GM21447 (cell line): ENCODE measurements around the gene NID1.
A peak's percentile ranks its signal among the peaks of the same experiment; 100 is the strongest.
"Not testable (repeated sequence)": the region's sequence is repeated elsewhere in the genome, so short reads cannot be mapped to it uniquely, and the experiment has no call there.

ENCODE experiments used
- ATAC-seq: cut with Tn5 transposase; IDR thresholded peaks from one replicate; pipeline ENCODE4 v1.9.1; 2021; ENCODE audit not compliant: unreplicated experiment

Gene NID1

DNA sequence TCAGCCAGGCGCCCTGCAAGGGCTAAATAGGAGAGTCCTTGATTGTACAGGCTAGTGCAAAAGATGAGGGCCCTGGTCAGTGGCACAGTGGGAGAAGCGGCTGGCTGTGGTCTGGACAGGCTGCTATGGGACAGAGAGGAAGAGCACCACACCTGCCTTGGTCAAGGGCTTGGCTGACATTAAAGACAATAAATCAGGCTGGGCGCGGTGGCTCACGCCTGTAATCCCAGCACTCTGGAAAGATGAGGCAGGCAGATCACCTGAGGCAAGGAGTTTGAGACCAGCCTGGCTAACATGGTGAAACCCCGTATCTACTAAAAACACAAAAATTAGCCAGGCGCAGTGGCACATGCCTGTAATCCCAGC is 62.9 kb downstream of the NID1 start:
- ATAC-seq: no peak

DNA sequence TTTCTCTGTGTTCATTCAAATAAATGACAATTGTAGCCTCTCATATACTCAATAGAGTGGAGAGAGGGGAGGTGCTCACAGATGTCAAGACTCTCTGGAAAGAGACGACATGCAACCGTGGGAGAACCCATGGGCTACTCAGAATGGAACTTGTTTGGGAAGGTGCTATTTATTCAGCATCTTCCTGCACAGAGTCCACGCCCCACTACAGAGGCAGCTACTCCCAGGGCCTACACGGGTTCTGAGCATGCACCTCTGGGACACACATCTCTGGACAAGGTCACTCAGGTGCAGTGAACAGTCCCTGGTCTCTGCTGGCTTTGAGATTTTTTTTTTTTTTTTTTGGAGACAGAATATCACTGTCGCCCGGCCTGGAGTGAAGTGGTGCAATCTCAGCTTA is 64.1 kb downstream of the NID1 start:
- no peak for ATAC-seq

GRCh38 chr1:235999259-235999925 is 65.5 kb downstream of the NID1 start:
- peak; percentile 86 for ATAC-seq

GRCh38 chr1:235998812-235999211 is 66.1 kb downstream of the NID1 start:
- peak; percentile 29 for ATAC-seq

DNA sequence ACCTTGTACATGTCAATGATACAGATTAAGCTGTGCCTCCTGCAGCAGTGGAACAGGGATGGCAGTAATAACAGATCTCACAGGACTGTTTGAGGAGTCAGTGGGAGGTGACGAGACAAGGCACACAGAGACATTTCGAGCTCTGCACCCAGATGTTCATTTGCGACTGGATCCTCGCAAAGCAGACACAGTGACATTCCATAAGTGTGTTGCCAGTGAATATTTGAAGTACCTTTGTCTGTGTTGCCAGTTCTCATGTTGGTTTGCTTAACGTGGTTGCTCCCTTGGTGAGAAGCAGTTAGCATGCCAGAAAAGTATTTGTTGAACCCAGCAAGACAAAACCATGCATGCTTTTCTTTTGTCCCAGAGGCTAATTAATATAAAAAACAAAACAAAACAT is 67.0 kb downstream of the NID1 start:
- ATAC-seq: no peak

DNA sequence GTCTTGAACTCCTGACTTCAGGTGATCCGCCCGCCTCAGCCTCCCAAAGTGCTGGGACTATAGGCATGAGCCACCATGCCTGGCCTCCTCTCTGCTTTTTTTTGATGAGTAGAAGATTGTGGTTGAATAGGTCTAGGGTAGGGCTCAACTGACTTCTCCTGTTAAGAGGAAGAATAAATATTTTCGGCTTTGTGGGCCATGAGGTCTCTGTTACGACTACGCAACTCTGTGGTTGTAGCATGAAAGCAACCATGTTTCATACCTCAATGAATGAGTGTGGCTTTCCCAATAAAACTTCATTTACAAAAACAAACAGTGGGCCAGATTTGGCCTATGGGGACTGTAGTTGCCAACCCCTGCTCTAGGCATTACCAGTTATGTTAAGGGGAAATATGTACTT is 67.8 kb downstream of the NID1 start:
- no peak for ATAC-seq

DNA sequence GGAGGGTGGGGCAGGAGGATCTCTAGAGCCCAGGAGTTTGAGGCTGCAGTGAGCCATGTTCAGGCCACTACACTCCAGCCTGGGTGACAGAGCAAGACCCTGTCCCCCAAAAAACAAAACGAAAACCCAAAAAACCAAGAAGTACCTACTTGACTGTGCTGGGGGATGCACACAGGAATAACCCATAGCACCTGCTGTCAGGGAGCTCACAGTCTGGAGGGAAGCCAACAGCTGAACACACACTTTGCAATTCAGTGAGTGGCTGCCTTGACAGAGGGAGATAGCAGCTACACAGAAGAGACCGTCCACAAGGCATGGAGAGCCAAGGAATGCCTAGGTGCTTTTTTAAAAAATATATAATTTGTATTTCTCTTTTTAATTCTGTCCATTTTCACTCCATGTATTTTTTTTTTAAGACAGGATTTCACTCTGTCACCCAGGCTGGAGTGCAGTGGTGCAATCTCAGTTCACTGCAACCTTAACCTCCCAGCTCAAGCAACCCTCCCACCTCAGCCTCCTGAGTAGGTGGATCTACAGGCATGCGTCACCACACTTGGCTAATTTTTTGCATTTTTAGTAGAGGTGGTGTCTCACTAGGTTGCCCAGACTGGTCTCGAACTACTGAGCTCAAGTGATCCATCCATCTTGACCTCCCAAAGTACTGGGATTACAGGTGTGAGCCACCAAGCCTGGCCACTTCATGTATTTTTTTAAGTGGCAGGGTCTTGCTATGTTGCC is 68.7 kb downstream of the NID1 start:
- ATAC-seq: peak; percentile 26

DNA sequence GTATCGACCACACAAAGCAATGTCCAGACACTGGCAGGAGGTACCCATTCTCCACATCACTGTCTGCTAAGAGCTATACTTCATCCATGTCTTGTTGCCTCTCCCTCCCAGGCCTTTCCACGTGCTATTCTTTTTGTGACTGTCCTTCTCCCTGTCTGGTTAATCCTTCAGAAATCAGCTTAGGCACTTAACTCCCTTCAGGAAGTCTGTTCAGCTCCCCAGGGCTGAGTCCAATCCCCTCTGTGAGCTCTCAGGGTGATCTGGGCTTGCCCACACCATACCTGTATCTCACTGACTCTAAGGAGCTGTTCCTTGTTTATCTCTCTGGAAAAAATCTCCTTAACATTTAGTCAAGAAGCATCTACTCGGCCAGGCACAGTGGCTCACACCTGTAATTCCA is 69.4 kb downstream of the NID1 start:
- ATAC-seq: no peak

DNA sequence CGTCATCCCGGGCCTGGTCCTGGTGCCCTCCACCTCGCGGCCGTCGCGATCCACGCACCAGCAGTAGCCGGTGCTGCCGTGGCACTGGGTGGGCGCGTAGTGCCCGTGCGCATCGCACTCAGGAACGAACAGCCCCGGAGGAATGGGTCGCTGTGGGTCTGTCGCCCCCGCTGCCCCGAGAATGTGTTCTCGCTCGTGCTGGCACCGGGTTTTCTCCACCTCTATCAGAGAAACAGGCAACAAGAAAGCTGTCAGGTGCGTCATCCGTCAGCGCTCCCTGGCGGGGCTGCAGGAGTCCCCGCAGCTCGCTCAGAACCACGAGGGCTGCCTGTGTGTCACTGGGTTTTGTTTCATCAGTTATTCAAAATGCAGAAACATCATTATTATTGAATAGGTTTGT is 71.2 kb downstream of the NID1 start:
- ATAC-seq: no peak

DNA sequence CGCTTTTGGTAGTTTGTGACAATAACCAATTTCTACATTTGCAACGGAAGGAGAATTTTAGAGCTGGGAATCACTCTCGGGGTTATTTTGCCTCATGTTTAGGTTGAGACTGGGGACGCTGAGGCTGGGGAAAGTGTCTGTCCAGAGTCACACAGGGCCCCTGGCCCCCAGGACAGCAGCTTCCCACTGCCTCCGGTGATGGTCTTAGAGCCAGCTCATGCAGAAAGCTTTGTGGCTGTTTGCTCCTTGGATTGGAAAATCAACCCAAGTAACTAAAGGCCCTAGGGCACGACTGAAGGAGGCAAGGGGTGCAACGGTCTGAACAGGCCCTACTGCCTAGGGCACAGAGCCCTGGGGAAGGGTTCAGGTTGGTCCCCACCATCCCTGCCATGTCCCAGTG is 72.0 kb downstream of the NID1 start:
- ATAC-seq: no peak

DNA sequence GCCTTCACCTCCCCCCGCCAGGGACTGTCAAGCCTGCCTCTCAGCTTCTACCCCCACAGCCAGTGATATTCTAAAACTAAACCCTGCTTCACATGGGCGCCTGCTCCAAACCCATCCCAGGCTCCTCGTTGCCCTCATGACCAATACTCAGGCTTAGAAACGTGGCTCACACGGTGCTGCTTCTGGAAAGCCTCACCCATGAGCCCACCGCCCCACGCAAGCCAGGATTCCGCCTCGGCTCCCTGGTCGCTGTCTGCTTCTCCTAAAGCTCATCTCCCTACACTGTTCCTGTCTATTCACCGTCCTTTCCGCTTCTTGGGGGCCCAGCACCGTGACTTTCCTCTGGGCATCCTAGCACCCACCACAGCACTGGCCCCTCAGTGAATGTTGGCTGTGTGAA is 72.5 kb downstream of the NID1 start:
- ATAC-seq: no peak

DNA sequence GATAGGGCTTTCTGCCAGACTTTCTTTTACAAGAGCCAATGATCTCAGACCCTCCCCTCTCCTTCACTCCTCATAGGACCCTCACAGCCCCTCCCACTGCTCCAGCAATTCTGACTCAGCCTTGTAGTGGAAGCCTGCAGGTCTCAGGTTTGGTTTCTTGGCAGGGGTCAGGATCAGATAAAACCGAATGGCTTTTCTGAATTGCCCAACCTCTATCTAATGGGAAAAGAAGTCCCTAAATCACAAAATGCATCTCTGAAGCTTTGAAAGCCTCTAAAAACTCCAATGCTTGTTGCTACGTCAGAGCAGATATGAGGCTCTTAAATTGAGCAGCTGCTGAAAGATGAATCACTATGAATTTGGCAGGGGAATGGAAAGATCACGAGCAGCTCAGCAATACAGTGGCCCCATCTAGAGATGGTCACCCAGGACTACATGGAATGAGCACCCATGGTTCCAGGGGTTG is 74.5 kb downstream of the NID1 start:
- ATAC-seq: no peak

DNA sequence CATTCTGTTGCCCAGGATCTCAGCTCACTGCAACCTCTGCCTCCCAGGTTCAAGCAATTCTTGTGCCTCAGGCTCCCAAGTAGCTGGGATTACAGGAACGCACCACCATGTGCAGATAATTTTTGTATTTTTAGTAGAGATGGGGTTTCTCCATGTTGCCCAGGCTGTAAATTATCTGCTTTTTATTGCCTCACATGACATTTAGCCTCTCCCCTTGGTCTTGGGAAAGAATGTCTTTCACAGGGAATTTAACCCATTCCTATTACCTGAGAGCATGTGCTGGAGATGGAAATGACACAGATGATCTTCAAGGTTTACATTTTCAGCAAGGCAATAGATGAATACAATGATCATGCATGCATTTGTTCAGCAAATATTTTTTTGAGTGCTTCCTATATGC is 75.8 kb downstream of the NID1 start:
- no peak for ATAC-seq

- ATAC-seq: peak; percentile 72
These were observed 78.0 kb downstream of the NID1 start for GRCh38 chr1:235986869-235987268.

DNA sequence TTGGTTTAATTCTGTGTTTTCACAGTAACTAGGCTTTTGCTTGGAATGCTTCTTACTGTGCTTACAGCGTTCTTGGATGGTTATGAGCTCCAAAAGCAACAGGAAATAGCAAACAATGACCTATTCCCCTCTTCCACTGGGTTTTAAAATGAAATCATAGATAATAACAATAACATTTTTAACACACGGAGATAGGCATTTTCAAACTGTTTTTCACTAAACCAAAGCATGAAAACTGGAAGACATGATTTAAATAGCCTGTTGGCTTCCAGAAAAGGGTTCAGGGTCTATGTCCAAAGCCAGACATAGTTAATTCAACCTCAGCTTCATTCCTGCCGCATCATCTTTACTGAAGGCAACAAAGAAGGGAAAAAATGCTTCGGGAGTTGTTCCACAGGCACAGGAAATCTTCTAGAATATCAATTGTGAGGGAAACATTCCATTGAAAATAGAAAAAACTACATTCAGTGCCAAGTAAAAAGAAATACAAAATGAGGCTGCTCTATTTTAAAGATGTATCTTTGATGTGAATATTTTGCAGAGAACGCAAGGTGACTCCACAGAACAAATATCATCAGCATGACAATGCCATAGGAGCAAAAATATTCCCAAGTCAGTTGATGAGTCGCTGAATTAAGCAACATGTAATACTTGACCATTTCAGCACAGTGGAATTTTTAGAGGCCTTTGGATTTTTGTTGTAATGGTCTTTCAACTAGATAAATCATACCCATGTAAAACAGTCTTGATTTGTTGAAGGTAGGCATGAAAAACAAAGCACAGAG is 80.7 kb downstream of the NID1 start:
- no peak for ATAC-seq

DNA sequence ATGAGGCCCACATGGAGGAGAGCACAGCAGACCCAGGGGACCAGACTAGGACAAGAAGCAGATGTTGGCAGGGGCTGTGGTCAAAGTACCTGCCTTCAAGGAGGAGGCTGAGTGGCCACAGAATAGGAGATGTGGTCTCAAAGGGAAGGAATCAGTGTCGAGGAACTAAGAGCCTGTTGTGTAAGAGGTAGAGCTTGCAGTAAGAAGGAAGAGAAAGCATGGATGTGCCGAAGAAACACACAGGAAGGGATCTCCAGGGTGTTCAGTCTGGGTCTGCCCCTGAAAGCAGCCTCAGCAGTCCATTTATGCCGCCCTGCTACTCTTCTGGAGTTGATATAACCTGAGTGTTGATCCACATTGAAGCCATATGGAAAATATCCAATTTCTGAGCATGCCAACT is 83.9 kb downstream of the NID1 start:
- no peak for ATAC-seq

- no peak for ATAC-seq
These were observed 85.1 kb downstream of the NID1 start for GRCh38 chr1:235979716-235980333.

GRCh38 chr1:235979176-235979575 is 85.7 kb downstream of the NID1 start:
- ATAC-seq: no peak

DNA sequence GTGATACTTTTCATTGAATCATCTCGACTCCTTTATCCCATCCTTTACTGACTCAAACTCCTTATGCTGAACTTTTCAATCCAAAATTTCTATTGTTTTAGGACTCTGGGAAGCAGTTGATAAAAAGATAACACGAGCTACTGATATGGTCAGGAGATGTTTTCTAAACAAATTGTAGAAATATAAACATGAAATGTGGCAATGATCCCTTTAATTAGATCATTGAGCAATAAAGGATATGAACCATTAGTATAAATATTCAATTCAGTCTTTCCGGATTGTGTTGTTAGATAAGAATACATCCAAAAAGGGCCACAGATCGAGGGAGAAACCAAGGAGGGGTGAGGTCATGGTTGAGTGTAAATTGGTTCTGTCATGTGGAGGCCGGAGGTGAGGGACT is 88.4 kb downstream of the NID1 start:
- ATAC-seq: no peak

DNA sequence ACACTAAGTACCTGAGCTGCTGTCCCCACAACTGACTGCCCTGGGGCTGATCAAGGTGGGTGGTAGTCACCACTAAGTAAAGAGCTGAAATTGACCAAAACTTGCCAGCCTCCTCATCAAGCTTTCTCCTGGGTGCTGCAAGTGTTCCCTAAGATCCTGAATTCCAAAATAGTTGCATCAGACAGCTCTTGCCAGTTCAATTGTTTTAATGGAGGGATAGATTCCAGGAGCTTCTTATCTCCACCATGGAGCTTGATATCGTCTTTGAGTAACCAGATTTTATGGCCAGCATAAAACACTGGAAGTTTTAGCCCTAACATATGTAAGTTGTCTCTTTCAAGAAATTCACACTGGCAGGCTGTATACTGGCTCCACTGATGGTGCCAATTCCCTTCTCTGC is 90.3 kb downstream of the NID1 start:
- ATAC-seq: no peak

GRCh38 chr1:235972691-235973090 is 92.2 kb downstream of the NID1 start:
- ATAC-seq: not testable (repeated sequence)

- peak; percentile 47 for ATAC-seq
These were observed 92.6 kb downstream of the NID1 start for GRCh38 chr1:235972311-235972689.
